ENCODE measurements around the gene MYO1G. TPM values are rescaled to one million over a fixed set of nuclear protein-coding genes. Genes with fewer than 3 reads are reported as not detected.

The MYO1G gene
- total and polyA plus RNA-seq, 9 of the 15 experiments (the other 6 are each of a cell fraction or from before 2014, with no cell fraction given): 0.03 to 0.62 (median 0.13) TPM; not detected in 1

DNA sequence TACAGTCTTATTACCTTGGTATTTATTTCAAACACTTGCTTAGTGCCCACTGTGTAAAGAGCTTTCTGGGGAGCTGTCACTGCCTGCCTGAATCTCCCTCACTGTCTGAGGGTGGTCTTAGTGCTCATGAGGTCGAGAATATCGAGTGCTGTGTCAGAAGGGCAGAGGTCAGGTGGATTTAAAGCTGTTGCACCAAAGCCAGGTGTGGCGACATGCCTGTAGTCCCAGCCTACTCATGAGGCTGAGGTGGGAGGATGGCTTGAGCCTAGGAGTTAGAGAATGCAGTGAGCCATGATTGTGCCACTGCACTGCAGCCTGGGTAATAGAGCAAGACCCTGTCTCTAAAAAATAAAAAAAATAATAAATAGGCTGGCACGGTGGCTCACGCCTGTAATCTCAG is 42.1 kb upstream of the MYO1G start:
- no peak overlapping the region; a peak in 1 of 4 replicates for H3K9ac ChIP-seq (ENCODE audit: insufficient read depth in 1 of 2, low read depth in 2 of 2, low read length in 2 of 2)
- WGBS (ENCODE audit: insufficient coverage, low coverage, missing lambda C conversion rate): 60% methylated on average over 5 of the region's 5 CpGs
- H3K36me3 ChIP-seq (ENCODE audit: control insufficient read depth, insufficient read depth, low read length): peaks cover 7% of the 10 kb centered on the region; the same call in 1 of the 3 replicates
- CTCF ChIA-PET (ENCODE audit: low intra/inter-chr PET ratio): no interaction called here
- no peak for DNase-seq (ENCODE audit: extremely low read depth in 1 of 4, low spot score in 3 of 4)
- no peaks in the 10 kb centered on the region; the same call in 1 of the 2 replicates for H4K20me1 ChIP-seq (replicated peaks; ENCODE audit: control insufficient read depth, insufficient read depth, low read length)
- BruUV-seq (replicated peaks): no TSS peak
- H3K27me3 ChIP-seq (ENCODE audit: control insufficient read depth in 2 of 2, insufficient read depth in 2 of 2, low read length in 2 of 2): no peaks in the 10 kb centered on the region
- POLR2A ChIA-PET: interaction anchor here (0.6 to 1.2 kb wide), 2 partner anchors 15 to 47 kb away, joined by 3 read pairs; no protein-coding TSS in a partner anchor
- no peak; the same call in 2 of the 3 replicates for ATAC-seq
- in situ Hi-C loops (cut with MboI) (no loop called here), intact Hi-C loops (cut with micrococcal nuclease) (no loop called here)
- H3K27ac ChIP-seq (ENCODE audit: extremely low read depth, low read depth, low read length): no peak overlapping the region
- no peak overlapping the region for H3K4me2 ChIP-seq (ENCODE audit: insufficient read depth, low read length)
- no peak overlapping the region for H3K4me3 ChIP-seq
- peaks cover 3 to 4% of the 10 kb centered on the region in 2 experiments; a peak in 2 of 5 replicates for H3K4me1 ChIP-seq (replicated peaks in 1 of 2; ENCODE audit: control insufficient read depth in 2 of 2, insufficient read depth in 2 of 2, low read length in 2 of 2)
- H3K79me2 ChIP-seq (ENCODE audit: control insufficient read depth, insufficient read depth, low read length): peaks cover 63% of the 10 kb centered on the region
- no peak overlapping the region for H2AFZ ChIP-seq (ENCODE audit: low read depth, low read length)
- no peak for FAIRE-seq
- H3K9me1 ChIP-seq (ENCODE audit: control insufficient read depth, insufficient read depth, low read length): no peaks in the 10 kb centered on the region
- H3K9me3 ChIP-seq (replicated peaks; ENCODE audit: control insufficient read depth, insufficient read depth, low read depth, low read length): no peaks in the 10 kb centered on the region
- TF ChIP-seq PPARD (CRISPR knock-in tag; IDR thresholded peaks at IDR 0.05): no peak
- TF ChIP-seq MEF2D (tag; conservative IDR thresholded peaks at IDR 0.05; ENCODE audit: low read depth): no peak
- TF ChIP-seq PHF20 (IDR thresholded peaks at IDR 0.05; ENCODE audit: partially characterized antibody): no peak
- TF ChIP-seq, protein P1, sequence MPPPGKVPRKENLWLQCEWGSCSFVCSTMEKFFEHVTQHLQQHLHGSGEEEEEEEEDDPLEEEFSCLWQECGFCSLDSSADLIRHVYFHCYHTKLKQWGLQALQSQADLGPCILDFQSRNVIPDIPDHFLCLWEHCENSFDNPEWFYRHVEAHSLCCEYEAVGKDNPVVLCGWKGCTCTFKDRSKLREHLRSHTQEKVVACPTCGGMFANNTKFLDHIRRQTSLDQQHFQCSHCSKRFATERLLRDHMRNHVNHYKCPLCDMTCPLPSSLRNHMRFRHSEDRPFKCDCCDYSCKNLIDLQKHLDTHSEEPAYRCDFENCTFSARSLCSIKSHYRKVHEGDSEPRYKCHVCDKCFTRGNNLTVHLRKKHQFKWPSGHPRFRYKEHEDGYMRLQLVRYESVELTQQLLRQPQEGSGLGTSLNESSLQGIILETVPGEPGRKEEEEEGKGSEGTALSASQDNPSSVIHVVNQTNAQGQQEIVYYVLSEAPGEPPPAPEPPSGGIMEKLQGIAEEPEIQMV (tag; conservative IDR thresholded peaks at IDR 0.05; ENCODE audit: low read depth): no peak
- TF ChIP-seq ERF (CRISPR knock-in tag; IDR thresholded peaks at IDR 0.05): no peak
- no peak for TF ChIP-seq ZNF436 (CRISPR knock-in tag; IDR thresholded peaks at IDR 0.05)
- TF ChIP-seq PHF8 (IDR thresholded peaks at IDR 0.05; ENCODE audit: borderline replicate concordance, low read length): no peak
- no peak for TF ChIP-seq RBM22 (IDR thresholded peaks at IDR 0.05; ENCODE audit: low read depth, low read length, poor library complexity, severe bottlenecking)
- TF ChIP-seq SMARCC2 (IDR thresholded peaks at IDR 0.05; ENCODE audit: low read depth): no peak
- no peak for TF ChIP-seq GTF2A2 (tag; IDR thresholded peaks at IDR 0.05)
- TF ChIP-seq, protein P2, sequence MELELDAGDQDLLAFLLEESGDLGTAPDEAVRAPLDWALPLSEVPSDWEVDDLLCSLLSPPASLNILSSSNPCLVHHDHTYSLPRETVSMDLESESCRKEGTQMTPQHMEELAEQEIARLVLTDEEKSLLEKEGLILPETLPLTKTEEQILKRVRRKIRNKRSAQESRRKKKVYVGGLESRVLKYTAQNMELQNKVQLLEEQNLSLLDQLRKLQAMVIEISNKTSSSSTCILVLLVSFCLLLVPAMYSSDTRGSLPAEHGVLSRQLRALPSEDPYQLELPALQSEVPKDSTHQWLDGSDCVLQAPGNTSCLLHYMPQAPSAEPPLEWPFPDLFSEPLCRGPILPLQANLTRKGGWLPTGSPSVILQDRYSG (tag; conservative IDR thresholded peaks at IDR 0.05; ENCODE audit: low read depth): no peak
- no peak for TF ChIP-seq ZBTB7A (IDR thresholded peaks at IDR 0.05; ENCODE audit: borderline replicate concordance, control insufficient read depth, low read depth, low read length)
